KOPT-K1 (cell line): ENCODE results near the gene ZP1.

Experiments used
- H3K27ac ChIP-seq: fragments of 200-600 bp; sonication (generic); 2 replicates; pipeline ENCODE4 v1.5.1; 2016; ENCODE audit warnings: antibody characterized with exemption, mild to moderate bottlenecking, low read depth, low read length; ENCODE audit not compliant: poor library complexity, severe bottlenecking
- H3K36me3 ChIP-seq: fragments of 200-600 bp; sonication (generic); 2 replicates; pipeline ENCODE4 v1.5.1; 2017; ENCODE audit warnings: antibody characterized with exemption, mild to moderate bottlenecking, low read length, moderate library complexity; ENCODE audit not compliant: insufficient read depth
- H3K9me3 ChIP-seq: fragments of 200-600 bp; sonication (generic); 2 replicates; pipeline ENCODE4 v1.5.1; 2017; ENCODE audit warnings: antibody characterized with exemption, low read length, mild to moderate bottlenecking; ENCODE audit not compliant: insufficient read depth, poor library complexity, severe bottlenecking

ZP1 gene

DNA sequence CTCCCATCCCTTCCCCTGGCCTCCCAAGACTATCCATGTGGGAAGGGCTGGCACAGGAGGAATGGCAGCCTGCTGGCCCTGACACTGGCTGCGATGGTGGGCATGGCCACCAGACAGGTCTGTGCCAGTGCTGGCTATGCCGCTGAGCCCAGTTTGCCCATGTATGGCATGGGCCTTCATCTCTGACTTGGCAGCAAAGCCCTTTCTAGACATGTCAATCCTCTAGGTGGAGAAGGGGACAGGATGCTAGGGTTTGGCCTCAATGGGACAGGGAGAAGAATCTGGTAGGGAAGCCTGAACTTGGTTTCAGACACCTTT is 8.8 kb downstream of the ZP1 start:
- H3K36me3 ChIP-seq = peaks cover 28% of the 10 kb centered on the region
- H3K9me3 ChIP-seq = no peaks in the 10 kb centered on the region
- H3K27ac ChIP-seq = no peak overlapping the region

DNA sequence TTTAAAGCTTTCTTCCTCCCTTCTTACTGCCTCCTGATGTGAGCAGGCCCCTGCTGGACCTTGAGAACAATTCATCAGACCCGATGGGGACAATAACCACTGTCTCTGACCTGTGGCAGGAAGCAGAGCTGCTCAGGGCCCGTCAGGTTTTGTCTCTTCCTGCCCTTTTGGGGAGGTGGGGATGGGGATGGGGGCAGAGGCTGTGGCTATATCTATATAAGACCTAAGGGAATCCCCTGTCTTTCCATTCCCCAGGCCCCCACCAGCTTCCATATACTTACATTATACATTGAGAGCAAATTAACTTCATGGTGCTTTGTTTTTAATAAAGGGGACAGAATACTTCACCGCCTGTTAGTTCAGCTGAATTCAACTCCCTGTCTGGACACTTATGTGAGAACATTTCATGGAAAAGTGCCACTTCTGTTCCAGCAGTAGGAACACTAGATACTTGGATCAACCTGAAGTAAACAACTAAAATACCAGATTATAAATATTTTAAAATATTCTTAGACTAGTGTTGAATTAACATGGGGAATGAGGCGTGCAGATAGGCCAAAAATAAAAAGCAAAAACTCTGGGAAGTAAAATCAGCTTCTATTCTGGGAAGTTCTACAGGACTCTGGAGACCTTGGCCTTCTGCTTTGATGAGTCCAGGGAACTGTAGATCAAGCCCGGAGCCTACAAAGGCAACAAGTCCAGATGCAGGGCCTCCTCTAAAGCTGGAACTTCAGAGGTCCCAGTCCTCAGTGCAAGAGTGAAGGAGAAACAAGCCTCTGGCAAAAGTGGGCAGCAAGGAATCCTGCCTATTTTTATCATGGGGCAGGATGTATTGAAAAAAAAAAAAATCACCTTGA is 11.1 kb downstream of the ZP1 start:
- H3K36me3 ChIP-seq = peaks cover 28% of the 10 kb centered on the region
- no peaks in the 10 kb centered on the region for H3K9me3 ChIP-seq
- no peak overlapping the region for H3K27ac ChIP-seq

DNA sequence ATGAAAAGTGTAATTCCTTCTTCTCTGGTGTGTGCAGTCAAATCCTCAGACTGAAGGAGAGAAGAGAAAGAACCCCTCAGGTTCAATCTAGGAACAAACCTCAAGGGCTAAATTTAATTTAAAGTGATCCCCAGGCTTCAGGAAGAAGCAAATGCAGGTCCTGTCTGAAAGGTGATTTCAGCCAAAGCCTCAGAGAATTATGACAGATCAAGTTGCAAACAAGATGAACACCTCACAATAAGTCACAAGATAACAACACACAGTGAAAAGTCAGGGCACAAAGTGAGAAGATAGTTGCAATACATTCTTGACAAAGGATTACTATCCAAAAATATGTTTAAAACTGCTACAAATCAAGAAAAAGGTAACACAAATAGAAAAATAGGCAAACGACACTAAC is 11.8 kb downstream of the ZP1 start:
- H3K36me3 ChIP-seq = peaks cover 28% of the 10 kb centered on the region
- H3K9me3 ChIP-seq = no peaks in the 10 kb centered on the region
- H3K27ac ChIP-seq = no peak overlapping the region

DNA sequence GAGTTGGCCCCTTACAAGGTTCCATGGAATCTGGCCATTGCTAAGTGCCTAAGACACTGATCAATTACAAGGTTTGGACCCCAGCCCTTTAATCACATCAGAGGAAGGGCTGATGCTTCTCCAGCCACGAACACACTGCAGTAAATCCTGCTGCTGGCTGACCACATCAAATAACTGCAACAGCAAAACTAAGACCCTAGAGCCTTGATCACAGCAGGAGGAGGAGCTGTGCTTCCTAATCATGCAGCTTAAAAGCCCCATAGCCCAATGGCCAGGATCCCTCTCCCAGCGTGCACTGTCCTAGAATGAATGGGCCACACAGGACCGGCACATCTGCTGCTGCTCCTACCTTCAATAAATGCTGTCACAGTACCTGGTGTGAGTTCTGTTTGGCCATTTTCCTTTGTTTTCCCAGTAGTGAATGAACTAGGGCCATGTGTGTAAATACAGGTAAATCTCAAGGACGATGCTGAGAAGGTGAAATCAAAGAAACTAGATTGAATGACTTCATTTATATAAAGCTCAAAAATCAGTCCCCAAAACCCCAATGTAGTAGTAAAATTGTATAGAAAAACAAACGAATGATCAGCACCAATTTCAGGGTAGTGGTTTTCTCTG is 12.7 kb downstream of the ZP1 start:
- Histone ChIP-seq H3K27ac (no peak overlapping the region), H3K9me3 (no peaks in the 10 kb centered on the region), H3K36me3 (peaks cover 28% of the 10 kb centered on the region)

DNA sequence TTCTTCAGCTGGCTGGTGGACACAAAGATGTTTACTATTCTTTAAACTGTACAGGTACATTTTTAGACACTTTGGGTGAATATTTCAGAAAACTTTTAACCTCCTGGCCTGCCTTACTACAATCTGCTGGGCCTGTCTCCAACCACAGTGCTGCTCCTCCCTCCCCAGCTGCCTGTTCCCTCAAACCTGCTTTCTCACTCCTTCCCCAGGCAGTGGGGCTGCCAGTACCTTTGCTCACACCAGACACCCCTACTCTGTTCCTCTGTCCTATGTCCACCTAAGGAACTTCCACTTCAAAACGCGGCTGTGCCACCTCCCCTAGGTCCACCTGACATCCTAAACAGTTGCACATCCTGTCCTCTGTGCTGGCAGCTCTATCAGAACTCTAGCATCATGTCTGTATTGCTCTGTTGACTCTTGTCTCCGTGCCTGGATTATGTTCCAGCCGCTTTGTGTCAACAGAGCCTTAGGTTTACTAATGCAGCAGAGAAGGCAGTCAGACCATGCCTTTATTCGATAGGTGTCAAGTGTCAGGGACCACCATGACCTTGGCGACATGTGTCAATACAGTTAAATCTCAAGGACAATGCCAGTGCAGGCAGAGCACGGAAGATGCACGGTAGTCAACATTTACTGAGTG is 13.4 kb downstream of the ZP1 start:
- H3K9me3 ChIP-seq = no peaks in the 10 kb centered on the region
- no peak overlapping the region for H3K27ac ChIP-seq
- peaks cover 28% of the 10 kb centered on the region for H3K36me3 ChIP-seq

GRCh38 chr11:60887556-60887955 is 20.2 kb downstream of the ZP1 start:
- Histone ChIP-seq H3K27ac (no peak overlapping the region), H3K9me3 (no peaks in the 10 kb centered on the region), H3K36me3 (peaks cover 42% of the 10 kb centered on the region)

GRCh38 chr11:60889869-60890311 is 22.5 kb downstream of the ZP1 start:
- no peak overlapping the region for H3K27ac ChIP-seq
- H3K9me3 ChIP-seq = no peaks in the 10 kb centered on the region
- H3K36me3 ChIP-seq = peaks cover 66% of the 10 kb centered on the region

DNA sequence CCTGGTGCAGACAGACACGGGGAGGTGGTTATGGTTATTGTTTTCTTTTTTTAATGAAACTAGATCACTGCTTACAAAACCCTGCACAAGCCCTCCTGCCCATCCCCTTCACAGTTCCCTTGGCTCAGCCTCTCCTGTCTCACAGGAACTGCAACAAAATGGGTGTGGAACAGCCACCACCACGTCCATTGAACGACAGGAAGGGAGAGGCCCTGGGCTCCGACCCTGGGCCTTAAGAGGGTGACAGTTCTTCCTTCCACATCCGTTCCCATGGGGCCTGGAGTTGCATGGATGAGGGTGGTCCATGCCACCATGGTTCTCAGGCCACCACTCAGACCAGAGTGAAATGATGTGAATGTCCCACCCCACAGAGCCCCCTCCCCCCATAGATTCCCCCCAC is 23.4 kb downstream of the ZP1 start:
- Histone ChIP-seq H3K36me3 (peaks cover 74% of the 10 kb centered on the region), H3K9me3 (no peaks in the 10 kb centered on the region), H3K27ac (no peak overlapping the region)

DNA sequence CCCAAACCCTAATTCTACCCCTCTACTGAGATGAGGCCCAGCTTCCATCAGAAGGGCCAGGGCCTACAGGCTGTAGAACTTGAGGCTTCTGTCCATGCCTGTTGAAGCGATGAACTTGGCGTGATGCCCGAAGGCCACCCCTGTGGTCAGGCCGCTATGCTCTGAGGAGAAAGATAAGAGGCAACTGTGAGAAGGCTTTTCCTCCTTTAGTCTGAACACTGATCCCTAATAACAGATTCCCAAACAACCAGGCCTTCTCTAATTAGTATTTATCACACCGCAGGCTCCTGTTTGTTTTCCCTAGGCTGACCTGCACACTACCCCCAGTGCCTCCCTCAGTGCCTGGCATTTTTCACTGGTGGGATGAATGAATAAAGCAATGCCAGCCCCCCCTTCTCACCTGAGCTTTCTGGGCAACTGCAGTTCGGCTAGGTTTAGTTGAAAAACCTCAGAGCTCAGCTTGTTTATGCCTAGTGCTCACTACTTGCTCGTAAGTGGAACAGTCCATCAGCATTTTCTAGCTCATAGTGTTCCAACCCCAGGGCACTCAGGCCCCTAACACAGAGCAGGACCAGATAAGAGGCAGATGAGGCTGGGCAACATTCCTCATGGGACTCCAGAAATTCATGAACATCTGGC is 23.9 kb downstream of the ZP1 start:
- peaks cover 79% of the 10 kb centered on the region for H3K36me3 ChIP-seq
- H3K9me3 ChIP-seq = no peaks in the 10 kb centered on the region
- H3K27ac ChIP-seq = no peak overlapping the region

DNA sequence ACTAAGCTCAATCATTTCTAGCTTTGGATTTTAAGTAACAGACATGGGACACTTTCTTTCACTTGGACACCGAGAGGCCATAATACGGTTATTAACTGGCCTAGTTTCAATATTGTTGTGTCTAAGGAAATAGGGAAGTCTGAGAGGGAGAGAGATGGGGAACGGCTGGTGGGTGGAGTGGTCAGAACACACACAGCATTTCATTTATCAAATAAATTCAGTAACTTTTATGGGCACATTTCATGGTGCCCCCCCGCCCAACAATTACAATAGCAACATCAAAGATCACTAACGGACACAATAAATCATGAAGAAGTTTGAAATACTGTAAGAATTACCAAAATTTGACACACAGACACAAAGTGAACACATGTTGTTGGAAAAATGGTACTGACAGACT is 28.3 kb downstream of the ZP1 start:
- Histone ChIP-seq H3K27ac (no peak overlapping the region), H3K9me3 (no peaks in the 10 kb centered on the region), H3K36me3 (peaks cover 99% of the 10 kb centered on the region)

GRCh38 chr11:60897496-60897895 is 30.2 kb downstream of the ZP1 start:
- no peak overlapping the region for H3K27ac ChIP-seq
- no peaks in the 10 kb centered on the region for H3K9me3 ChIP-seq
- H3K36me3 ChIP-seq = peaks cover 99% of the 10 kb centered on the region

DNA sequence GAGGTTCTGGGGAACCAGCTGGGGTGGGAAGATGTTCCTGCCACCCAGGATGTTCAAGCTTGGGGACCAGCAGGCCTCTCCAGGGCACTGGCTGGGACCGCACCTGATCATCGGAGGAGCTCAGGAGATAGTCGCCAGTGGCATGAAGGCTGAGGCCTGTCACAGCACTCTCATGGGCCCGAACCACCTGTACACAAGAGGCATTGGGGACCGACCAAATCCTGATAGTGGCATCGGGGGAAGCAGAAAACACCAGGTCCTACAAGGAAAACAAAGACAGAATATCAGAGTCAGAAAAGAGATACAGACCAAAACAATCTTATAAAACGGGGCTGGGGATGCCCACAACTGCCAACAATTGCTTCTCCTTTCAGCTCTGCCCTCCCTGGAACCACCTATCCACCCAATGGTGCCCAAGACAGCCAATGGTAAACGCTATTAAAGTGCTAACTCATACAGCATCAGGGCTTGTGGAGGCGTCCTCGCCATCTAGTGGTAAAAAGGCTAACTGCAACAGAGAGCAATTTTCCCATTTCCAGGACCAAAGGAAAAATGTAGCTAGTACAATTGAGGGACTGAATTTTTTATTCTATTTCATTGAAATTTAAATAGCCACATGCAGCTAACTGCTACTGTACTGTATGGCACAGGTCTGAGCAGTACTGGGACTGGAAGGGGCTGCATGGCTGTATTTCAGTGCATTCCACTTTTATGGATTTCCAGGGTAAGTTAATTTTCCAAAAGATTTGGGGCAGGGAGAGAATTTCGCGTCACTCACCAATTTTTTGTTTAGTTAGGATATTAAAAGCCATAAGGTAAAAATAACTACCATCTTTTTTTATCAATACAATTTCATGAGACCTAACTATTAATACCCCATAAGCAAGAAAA is 31.9 kb downstream of the ZP1 start:
- Histone ChIP-seq H3K27ac (no peak overlapping the region), H3K36me3 (peaks cover 99% of the 10 kb centered on the region)

DNA sequence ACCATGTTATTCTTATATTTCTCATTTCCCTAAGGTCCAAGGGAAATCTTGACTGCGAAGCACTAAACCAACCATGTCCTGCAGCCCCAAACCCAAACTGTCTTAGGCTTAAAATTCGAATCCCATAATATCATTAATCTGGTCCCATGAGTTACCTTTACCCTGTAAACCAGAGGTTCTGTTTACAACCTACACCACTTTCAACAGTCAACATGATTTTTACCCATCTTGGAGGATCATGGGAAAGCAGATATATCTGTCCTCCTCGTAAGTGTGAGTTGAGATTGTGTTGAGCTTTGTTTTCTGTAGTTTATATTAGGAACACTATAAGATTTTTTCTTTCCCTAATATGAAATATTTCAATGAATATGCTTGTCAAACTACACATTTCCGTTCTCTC is 32.6 kb downstream of the ZP1 start:
- Histone ChIP-seq H3K9me3 (no peaks in the 10 kb centered on the region), H3K27ac (no peak overlapping the region), H3K36me3 (peaks cover 97% of the 10 kb centered on the region)

More for the DNA sequence above, 31.9 kb downstream of the ZP1 start:
- H3K9me3 ChIP-seq = no peaks in the 10 kb centered on the region

- Histone ChIP-seq H3K9me3 (no peaks in the 10 kb centered on the region), H3K27ac (no peak overlapping the region), H3K36me3 (peaks cover 89% of the 10 kb centered on the region)
These were observed 33.5 kb downstream of the ZP1 start for GRCh38 chr11:60900673-60901404.
